HG02642 (cell line): Measurements from ENCODE around the gene IL33.

Experiments used
- ATAC-seq: cut with Tn5 transposase; IDR thresholded peaks from one replicate; pipeline ENCODE4 v1.9.1; 2021; ENCODE audit warnings: mild to moderate bottlenecking; ENCODE audit not compliant: unreplicated experiment, poor library complexity

IL33 gene

GRCh38 chr9:6277417-6277816 is 61.8 kb downstream of the IL33 start:
- no peak for ATAC-seq

DNA sequence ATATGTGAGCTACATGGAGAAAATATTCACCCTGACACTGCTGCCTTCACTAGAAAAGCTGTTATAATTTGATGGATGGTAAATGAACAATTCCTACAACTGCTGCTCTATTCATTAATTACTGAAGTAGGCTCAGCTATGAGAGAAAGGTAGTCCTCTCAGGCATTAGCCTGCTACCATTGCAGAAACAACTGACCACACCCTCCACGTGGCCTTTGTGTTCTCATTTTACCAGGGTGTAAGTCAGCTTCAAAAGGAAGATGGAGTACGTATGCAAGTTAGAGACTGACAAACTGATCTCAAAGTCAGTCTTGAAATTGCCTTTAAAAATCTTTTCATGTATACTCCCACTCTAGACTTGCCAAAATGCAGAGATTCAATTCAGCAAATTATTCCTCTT is 86.3 kb downstream of the IL33 start:
- ATAC-seq, result no peak

- ATAC-seq, result no peak
These were observed 86.8 kb downstream of the IL33 start for GRCh38 chr9:6302417-6302816.

GRCh38 chr9:6304232-6304631 is 88.6 kb downstream of the IL33 start:
- no peak for ATAC-seq

DNA sequence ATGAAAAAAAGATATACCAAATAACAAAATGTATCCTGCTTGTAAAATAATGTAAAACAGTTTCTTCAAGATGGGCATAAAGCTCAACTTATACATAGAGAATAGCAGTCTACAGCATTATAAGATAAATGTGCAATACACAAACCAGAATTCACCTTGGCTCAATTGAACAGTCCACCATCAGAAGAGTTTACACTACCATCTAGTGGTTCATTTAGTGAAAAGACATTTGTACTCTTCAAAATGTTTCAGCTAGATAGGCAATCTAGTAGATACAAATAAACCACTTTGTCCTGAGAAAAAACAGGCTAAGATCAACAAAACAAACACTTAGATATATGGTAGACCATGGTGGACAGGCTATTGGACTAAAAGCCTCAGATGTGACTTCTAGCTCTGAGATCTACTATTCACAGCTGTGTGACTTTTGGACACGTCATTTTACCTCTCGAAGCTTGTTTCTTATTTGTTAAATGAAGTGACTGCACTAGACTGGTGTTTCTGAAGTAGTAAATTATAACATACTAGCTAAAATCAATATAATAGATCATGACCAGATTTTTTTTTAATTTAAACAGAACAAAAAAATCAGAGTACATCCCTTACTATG is 90.5 kb downstream of the IL33 start:
- no peak for ATAC-seq
